WTC11 (cell line): Measurements from ENCODE around the gene GUCY1B1. TPM values are rescaled to one million over a fixed set of nuclear protein-coding genes. Genes with fewer than 3 reads are reported as not detected.
A peak's percentile ranks its signal among the peaks of the same experiment; 100 is the strongest.

Source experiments
- ATAC-seq: fragments of 200-7000 bp; cut with Tn5 transposase; 2 replicates; pipeline ENCODE4 v1.10.0; 2021; ENCODE audit warnings: mild to moderate bottlenecking, moderate library complexity
- CTCF ChIA-PET: fragments of 300-600 bp; sonication (Branson Sonifier 250); formaldehyde crosslinking; loops from one replicate; lab custom pipeline; 2021; ENCODE audit warnings: antibody characterized with exemption; lab: Charles Lee
- POLR2A ChIA-PET: fragments of 350-600 bp; sonication (Branson Sonifier 250); formaldehyde crosslinking; loops from one replicate; lab custom pipeline; 2021; ENCODE audit warnings: antibody characterized with exemption; lab: Charles Lee
- DNase-seq: peaks from one replicate; pipeline ENCODE4 v3.0.0; 2021; ENCODE audit warnings: low spot score
- H3K27ac Mint-ChIP-seq: 2 replicates; pipeline ENCODE4 v1.8.0; 2021; ENCODE audit warnings: mixed read lengths
- H3K27me3 Mint-ChIP-seq: 2 replicates; pipeline ENCODE4 v1.8.0; 2021; ENCODE audit warnings: low read depth, mild to moderate bottlenecking, moderate library complexity, mixed read lengths
- H3K36me3 Mint-ChIP-seq: 2 replicates; pipeline ENCODE4 v1.8.0; 2021; ENCODE audit warnings: mixed read lengths
- H3K4me1 Mint-ChIP-seq: 2 replicates; pipeline ENCODE4 v1.8.0; 2022; ENCODE audit warnings: mixed read lengths
- H3K4me3 Mint-ChIP-seq: 2 replicates; pipeline ENCODE4 v1.8.0; 2021; ENCODE audit warnings: mild to moderate bottlenecking, moderate library complexity, mixed read lengths
- H3K9me3 Mint-ChIP-seq: 2 replicates; pipeline ENCODE4 v1.8.0; 2021; ENCODE audit warnings: mixed read lengths
- GRHL2 ChIP-seq: fragments of 250-450 bp; sonication (Bioruptor Pico); IDR thresholded peaks from 2 replicates; pipeline ENCODE4 v1.8.0; 2022; ENCODE audit warnings: mild to moderate bottlenecking, moderate library complexity; ENCODE audit not compliant: insufficient replicate concordance, severe bottlenecking
- HMGA2 ChIP-seq: fragments of 250-450 bp; sonication (Bioruptor Pico); IDR thresholded peaks from 2 replicates; pipeline ENCODE4 v1.4.0; 2021; ENCODE audit warnings: mild to moderate bottlenecking, moderate library complexity
- IRF1 ChIP-seq: sonication (generic); formaldehyde crosslinking; IDR thresholded peaks from 2 replicates; pipeline ENCODE4 v1.8.0; 2023; ENCODE audit warnings: missing genetic modification reagents
- IRF2 ChIP-seq: sonication (generic); formaldehyde crosslinking; IDR thresholded peaks from 2 replicates; pipeline ENCODE4 v1.8.0; 2022; ENCODE audit warnings: low read depth, missing genetic modification reagents, borderline replicate concordance
- JUN ChIP-seq: sonication (generic); formaldehyde crosslinking; IDR thresholded peaks from 2 replicates; pipeline ENCODE4 v1.8.0; 2023; ENCODE audit warnings: mild to moderate bottlenecking, missing genetic modification reagents
- MYBL2 ChIP-seq: sonication (generic); formaldehyde crosslinking; IDR thresholded peaks from 2 replicates; pipeline ENCODE4 v1.8.1; 2023; ENCODE audit warnings: mild to moderate bottlenecking, moderate library complexity, missing genetic modification reagents
- NFYB ChIP-seq: sonication (generic); formaldehyde crosslinking; conservative IDR thresholded peaks from 2 replicates; pipeline ENCODE4 v1.8.0; 2022; ENCODE audit warnings: low read depth, missing genetic modification reagents
- RELA ChIP-seq: sonication (generic); formaldehyde crosslinking; IDR thresholded peaks from 2 replicates; pipeline ENCODE4 v1.8.1; 2022; ENCODE audit warnings: missing genetic modification reagents, mild to moderate bottlenecking, borderline replicate concordance
- SMAD4 ChIP-seq: sonication (generic); formaldehyde crosslinking; IDR thresholded peaks from 2 replicates; pipeline ENCODE4 v1.8.0; 2022; ENCODE audit warnings: mild to moderate bottlenecking, missing genetic modification reagents
- SP1 ChIP-seq: sonication (generic); formaldehyde crosslinking; conservative IDR thresholded peaks from 2 replicates; pipeline ENCODE4 v1.8.1; 2022; ENCODE audit warnings: missing genetic modification reagents
- TEAD4 ChIP-seq: sonication (generic); formaldehyde crosslinking; IDR thresholded peaks from 2 replicates; pipeline ENCODE4 v1.8.0; 2022; ENCODE audit warnings: mild to moderate bottlenecking, missing genetic modification reagents
- TP53 ChIP-seq: sonication (generic); formaldehyde crosslinking; IDR thresholded peaks from 2 replicates; pipeline ENCODE4 v1.8.1; 2023; ENCODE audit warnings: mild to moderate bottlenecking, missing genetic modification reagents
- ZBTB21 ChIP-seq: sonication (generic); formaldehyde crosslinking; IDR thresholded peaks from 2 replicates; pipeline ENCODE4 v1.8.1; 2023; ENCODE audit warnings: mild to moderate bottlenecking, missing genetic modification reagents, borderline replicate concordance
- ZNF138 ChIP-seq: sonication (generic); formaldehyde crosslinking; conservative IDR thresholded peaks from 2 replicates; pipeline ENCODE4 v1.8.1; 2022; ENCODE audit warnings: mild to moderate bottlenecking, moderate library complexity, missing genetic modification reagents
- ZNF219 ChIP-seq: sonication (generic); formaldehyde crosslinking; IDR thresholded peaks from 2 replicates; pipeline ENCODE4 v1.8.0; 2023; ENCODE audit warnings: missing genetic modification reagents, mild to moderate bottlenecking, borderline replicate concordance
- total RNA-seq: library from RNA; stranded (reverse); gene quantifications from 3 replicates; pipeline ENCODE4 v1.2.3, GENCODE V29; 2021
- TF ChIP-seq, protein P1 (sequence below): fragments of 250-450 bp; sonication (Bioruptor Pico); IDR thresholded peaks from 2 replicates; pipeline ENCODE4 v1.9.0; 2021; ENCODE audit warnings: mild to moderate bottlenecking
- TF ChIP-seq, protein P2 (sequence below): sonication (generic); formaldehyde crosslinking; IDR thresholded peaks from 2 replicates; pipeline ENCODE4 v1.8.1; 2023; ENCODE audit warnings: mild to moderate bottlenecking, missing genetic modification reagents, moderate library complexity
- TF ChIP-seq, protein P3 (sequence below): sonication (generic); formaldehyde crosslinking; IDR thresholded peaks from 2 replicates; pipeline ENCODE4 v1.8.1; 2022; ENCODE audit warnings: mild to moderate bottlenecking, moderate library complexity, missing genetic modification reagents

Gene GUCY1B1
- total RNA-seq, 1 experiment from 2014 or later = 12.7 TPM

GRCh38 chr4:155780775-155781174, 22.0 kb downstream of the GUCY1B1 start (continued):
- TF ChIP-seq JUN (CRISPR knock-in tag) = no peak
- no peak for TF ChIP-seq IRF1 (CRISPR knock-in tag)

- Mint-ChIP-seq H3K9me3 (no peaks in the 10 kb centered on the region), H3K36me3 (no peaks in the 10 kb centered on the region), H3K4me1 (peaks cover 39% of the 10 kb centered on the region)
- no peak for DNase-seq
- POLR2A ChIA-PET = no interaction called here
- TF ChIP-seq NFYB (CRISPR knock-in tag) = no peak
- TF ChIP-seq HMGA2 (CRISPR knock-in tag) = peak; percentile 91
- no peak for TF ChIP-seq RELA (CRISPR knock-in tag)
- TF ChIP-seq, all 79 proteins: peak for 1
- Mint-ChIP-seq H3K4me3 (no peak overlapping the region), H3K27me3 (no peaks in the 10 kb centered on the region), H3K27ac (no peak overlapping the region)
- no peak for ATAC-seq
- CTCF ChIA-PET = no interaction called here
These were observed 22.5 kb downstream of the GUCY1B1 start for GRCh38 chr4:155781249-155781831.

DNA sequence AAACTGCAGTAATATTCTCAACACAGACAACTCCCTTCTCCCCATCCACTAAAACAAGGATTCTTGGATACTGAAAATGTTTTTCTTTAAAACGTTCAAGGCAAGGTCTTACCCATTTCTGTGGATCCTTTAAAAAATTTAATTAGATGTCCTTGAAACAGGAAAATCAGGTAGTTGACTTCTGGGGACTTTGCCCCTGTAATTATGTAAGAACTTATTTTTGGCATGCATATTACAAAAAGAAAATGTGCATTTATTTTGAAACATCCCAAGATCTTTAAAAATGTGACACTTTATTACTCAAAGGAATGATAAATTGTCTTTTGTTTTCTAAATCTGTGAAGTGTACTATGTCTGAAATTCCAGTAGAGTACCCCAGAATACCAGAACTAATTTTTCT, 25.8 kb downstream of the GUCY1B1 start:
- H3K27me3 Mint-ChIP-seq = no peaks in the 10 kb centered on the region; the same call in 1 of the 2 replicates
- CTCF ChIA-PET = interaction anchor here (1.1 kb wide), 1 partner anchor 255 kb away, joined by 3 read pairs; no protein-coding TSS in a partner anchor
- no peak overlapping the region for H3K4me3 Mint-ChIP-seq
- no peak overlapping the region for H3K27ac Mint-ChIP-seq
- no peaks in the 10 kb centered on the region for H3K36me3 Mint-ChIP-seq
- no peak for TF ChIP-seq ZBTB21 (CRISPR knock-in tag)
- TF ChIP-seq, protein P1, sequence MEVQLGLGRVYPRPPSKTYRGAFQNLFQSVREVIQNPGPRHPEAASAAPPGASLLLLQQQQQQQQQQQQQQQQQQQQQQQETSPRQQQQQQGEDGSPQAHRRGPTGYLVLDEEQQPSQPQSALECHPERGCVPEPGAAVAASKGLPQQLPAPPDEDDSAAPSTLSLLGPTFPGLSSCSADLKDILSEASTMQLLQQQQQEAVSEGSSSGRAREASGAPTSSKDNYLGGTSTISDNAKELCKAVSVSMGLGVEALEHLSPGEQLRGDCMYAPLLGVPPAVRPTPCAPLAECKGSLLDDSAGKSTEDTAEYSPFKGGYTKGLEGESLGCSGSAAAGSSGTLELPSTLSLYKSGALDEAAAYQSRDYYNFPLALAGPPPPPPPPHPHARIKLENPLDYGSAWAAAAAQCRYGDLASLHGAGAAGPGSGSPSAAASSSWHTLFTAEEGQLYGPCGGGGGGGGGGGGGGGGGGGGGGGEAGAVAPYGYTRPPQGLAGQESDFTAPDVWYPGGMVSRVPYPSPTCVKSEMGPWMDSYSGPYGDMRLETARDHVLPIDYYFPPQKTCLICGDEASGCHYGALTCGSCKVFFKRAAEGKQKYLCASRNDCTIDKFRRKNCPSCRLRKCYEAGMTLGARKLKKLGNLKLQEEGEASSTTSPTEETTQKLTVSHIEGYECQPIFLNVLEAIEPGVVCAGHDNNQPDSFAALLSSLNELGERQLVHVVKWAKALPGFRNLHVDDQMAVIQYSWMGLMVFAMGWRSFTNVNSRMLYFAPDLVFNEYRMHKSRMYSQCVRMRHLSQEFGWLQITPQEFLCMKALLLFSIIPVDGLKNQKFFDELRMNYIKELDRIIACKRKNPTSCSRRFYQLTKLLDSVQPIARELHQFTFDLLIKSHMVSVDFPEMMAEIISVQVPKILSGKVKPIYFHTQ (CRISPR knock-in tag) = no peak
- TF ChIP-seq MYBL2 = no peak
- TF ChIP-seq SMAD4 = no peak
- TF ChIP-seq, protein P2, sequence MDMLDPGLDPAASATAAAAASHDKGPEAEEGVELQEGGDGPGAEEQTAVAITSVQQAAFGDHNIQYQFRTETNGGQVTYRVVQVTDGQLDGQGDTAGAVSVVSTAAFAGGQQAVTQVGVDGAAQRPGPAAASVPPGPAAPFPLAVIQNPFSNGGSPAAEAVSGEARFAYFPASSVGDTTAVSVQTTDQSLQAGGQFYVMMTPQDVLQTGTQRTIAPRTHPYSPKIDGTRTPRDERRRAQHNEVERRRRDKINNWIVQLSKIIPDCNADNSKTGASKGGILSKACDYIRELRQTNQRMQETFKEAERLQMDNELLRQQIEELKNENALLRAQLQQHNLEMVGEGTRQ = no peak
- TF ChIP-seq TEAD4 (CRISPR knock-in tag) = no peak
- TF ChIP-seq, protein P3, sequence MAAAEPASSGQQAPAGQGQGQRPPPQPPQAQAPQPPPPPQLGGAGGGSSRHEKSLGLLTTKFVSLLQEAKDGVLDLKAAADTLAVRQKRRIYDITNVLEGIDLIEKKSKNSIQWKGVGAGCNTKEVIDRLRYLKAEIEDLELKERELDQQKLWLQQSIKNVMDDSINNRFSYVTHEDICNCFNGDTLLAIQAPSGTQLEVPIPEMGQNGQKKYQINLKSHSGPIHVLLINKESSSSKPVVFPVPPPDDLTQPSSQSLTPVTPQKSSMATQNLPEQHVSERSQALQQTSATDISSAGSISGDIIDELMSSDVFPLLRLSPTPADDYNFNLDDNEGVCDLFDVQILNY (CRISPR knock-in tag) = no peak
- TF ChIP-seq SP1 (CRISPR knock-in tag) = no peak
- no peak for TF ChIP-seq IRF2 (CRISPR knock-in tag)
- no peak for TF ChIP-seq TP53 (CRISPR knock-in tag)
- H3K4me1 Mint-ChIP-seq = peaks cover 21% of the 10 kb centered on the region
- POLR2A ChIA-PET = no interaction called here
- DNase-seq (no peak), ATAC-seq (no peak)
- H3K9me3 Mint-ChIP-seq = no peaks in the 10 kb centered on the region

GRCh38 chr4:155785828-155786227, 27.0 kb downstream of the GUCY1B1 start:
- no peak for DNase-seq
- CTCF ChIA-PET = interaction anchor here (0.7 to 2.4 kb wide), 2 partner anchors 257 to 317 kb away, joined by 4 to 21 read pairs; no protein-coding TSS in a partner anchor
- H3K9me3 Mint-ChIP-seq = no peaks in the 10 kb centered on the region
- H3K27me3 Mint-ChIP-seq = no peaks in the 10 kb centered on the region; the same call in 1 of the 2 replicates
- no peak overlapping the region for H3K4me3 Mint-ChIP-seq
- no peak for ATAC-seq
- H3K27ac Mint-ChIP-seq = no peak overlapping the region
- POLR2A ChIA-PET = no interaction called here
- TF ChIP-seq ZNF138 (CRISPR knock-in tag) (no peak), TP53 (CRISPR knock-in tag) (no peak), GRHL2 (CRISPR knock-in tag) (no peak), ZNF219 (no peak)
- no peaks in the 10 kb centered on the region for H3K36me3 Mint-ChIP-seq
- H3K4me1 Mint-ChIP-seq = peaks cover 11% of the 10 kb centered on the region
